Kidney capillary endothelial cell (primary cell): ENCODE measurements around the gene COPS4.
"Not testable (repeated sequence)": the region's sequence is repeated elsewhere in the genome, so short reads cannot be mapped to it uniquely, and the experiment has no call there.

Source experiments
- DNase-seq: peaks from one replicate; pipeline ENCODE4 v3.0.0-alpha.2; 2018; ENCODE audit warnings: low spot score

Gene COPS4

DNA sequence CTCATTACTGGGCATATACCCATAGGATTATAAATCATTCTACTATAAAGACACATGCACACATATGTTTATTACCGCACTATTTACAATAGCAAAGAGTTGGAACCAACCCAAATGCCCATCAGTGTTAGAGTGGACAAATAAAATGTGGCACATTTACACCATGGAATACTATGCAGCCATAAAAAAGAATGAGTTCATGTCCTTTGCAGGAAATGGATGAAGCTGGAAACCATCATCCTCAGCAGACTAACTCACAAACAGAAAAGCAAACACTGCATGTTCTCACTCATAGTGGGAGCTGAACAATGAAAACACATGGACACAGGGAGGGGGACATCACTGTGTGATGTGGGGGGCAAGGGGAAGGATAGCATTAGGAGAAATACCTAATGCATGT, 11.4 kb upstream of the COPS4 start:
- not testable (repeated sequence) for DNase-seq

DNA sequence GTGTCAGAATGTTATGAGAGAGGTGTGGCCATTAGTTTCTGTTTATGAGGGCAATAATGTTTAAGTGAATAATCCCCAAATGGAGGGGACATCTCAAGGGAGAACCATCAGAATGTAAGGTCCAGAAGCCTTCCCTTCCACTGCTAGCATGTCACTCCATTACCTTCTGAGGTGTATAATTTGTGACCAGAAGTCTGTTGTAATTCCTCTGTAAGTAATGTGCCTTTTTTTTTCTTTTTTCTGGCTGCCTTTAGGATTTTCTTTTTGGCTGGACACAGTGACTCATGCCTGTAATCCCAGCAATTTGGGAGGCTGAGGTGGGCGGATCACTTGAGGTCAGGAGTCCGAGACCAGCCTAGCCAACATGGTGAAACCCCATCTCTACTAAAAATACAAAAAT, 10.8 kb upstream of the COPS4 start:
- no peak for DNase-seq

DNA sequence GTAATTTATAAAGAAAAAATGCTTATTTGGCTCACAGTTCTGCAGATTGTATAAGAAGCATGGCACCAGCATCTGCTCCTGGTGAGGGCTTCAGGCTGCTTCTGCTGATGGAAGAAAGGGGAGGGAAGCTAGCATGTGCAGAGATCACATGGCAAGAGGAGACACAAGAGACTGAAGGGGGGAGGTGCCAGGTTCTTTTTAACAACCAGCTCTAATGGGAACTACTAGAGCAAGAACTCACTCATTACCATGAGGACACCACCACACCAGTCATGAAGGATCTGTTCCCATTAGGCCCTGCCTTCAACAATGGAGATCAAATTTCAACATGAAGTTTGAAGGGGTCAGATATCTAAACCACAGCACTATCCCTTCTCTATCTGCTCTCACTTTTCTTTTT, 9.4 kb upstream of the COPS4 start:
- no peak for DNase-seq

DNA sequence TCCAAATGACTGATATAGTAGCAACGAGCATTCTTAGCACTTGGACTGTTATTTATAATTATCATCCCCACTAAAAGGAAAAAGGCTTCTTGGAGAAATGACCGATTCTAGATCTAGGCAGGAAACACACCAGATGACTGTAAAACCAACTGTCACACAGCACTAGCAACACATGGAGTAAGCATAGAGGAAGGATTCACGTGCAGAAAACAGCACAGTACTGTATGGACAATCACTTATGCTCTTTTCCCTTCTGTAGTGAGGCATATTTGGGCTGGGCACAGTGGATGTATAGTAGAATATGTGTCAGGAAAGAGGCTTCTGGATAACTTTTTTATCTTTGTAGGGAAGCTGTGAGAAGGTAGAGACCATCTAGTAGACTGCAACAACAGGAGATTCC, 6.0 kb upstream of the COPS4 start:
- no peak for DNase-seq

DNA sequence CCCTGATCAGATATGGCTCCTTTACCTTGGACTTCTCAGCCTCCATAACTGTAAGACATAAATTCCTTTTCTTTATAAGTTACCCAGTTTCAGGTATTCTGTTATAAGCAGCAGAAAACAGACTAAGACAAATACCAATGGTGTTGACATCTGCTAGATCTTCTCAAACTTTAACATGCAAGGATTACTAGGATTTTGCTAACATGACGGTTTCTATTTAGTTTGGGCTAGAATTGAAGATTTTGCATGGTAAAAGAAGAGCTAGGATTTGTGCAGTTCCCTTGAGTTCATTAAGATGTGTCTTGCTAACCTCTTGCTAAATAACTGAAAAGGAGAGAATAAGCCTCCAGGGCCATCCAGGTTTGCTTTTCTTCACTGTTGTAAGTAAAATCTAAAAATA, 5.3 kb upstream of the COPS4 start:
- DNase-seq, result no peak

DNA sequence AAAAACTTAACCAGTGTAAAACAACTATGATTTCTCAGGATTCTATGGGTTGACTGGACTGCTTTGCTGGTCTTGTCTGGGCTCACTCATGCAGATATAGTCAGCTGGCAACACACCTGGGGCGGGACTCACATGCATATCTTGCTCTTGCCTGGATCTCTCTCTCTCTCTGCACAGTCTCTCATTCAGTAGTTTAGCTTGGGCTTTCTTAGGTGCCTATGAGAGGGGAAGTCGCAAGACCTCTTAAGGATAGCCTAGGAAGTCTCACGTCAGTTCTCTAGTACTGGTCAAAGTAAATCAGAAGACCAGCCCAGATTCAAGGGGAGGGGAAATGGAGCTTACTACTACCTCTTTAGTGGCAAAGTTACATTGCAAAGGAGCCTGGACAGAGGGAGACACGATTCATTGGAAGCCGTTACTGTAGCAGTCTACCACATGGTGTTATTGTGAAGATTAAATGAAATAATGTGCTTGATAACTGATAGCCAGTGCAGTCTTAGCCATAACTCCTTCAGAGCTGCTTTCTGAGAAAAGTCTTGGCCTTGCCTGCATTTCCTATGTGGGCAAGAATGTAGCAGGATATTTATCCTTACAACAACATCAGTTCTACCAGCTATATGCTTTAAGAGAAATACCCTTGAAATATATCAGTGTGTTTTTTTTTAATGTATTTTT, 2.1 kb downstream of the COPS4 start:
- no peak for DNase-seq

DNA sequence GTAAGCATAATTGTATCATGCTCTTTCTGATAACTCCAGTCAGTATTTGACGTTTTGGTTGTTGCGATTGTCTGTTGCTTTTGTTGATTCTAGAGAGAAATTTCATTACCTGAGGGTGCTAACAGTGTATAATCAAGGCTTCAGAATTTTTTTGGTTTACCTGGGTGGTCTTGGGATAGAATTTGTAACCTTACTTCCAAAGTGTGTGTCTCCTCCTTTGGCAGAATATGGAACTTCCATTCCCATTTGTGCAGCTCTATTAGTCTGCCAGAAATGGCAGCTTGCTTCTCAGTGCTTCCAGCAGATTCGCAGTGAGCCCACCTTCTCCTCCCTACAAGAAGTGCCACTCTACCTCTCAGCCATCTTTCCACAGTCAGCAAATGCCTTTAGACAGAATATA, 5.3 kb downstream of the COPS4 start:
- DNase-seq, result no peak

DNA sequence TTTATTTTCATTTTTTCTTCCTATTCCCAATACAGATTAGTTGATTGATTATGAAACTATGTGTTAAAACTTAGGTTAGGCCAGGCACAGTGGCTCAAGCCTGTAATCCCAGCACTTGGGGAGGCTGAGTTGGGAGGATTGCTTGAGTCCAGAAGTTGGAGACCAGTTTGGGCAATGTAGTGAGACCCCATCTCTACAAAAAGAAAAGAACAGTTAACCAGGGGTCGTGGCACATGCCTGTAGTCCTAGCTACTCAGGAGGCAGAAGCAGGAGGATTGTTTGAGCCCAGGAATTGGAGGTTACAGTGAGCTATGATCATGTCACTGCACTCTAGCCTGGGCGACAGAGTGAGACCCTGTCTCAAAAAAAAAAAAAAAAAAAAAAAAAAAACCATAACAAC, 8.2 kb downstream of the COPS4 start:
- DNase-seq, result not testable (repeated sequence)

DNA sequence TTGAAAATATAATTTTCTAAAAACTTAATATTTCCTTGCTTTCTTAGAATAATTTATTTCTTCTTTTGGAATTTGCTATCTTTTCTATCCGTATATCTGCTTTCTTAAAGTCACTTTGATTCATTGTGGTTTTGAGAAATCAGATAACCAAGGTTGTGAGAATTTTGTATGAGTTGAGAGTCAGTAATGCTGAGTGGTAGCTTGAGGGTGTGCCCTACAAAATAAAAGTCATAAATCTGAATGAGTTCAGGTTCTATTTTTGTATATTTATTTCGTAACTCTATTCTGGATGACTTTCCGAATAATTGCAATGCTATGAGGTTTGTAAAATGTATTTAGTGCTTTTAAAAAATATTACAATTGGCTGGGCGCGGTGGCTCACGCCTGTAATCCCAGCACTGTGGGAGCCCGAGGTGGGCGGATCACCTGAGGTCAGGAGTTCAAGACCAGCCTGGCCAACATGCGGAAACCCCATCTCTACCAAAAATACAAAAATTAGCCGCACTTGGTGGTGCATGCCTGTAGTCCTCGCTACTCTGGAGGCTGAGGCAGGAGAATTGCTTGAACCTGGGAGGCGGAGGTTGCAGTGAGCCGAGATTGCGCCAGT, 8.9 kb downstream of the COPS4 start:
- no peak for DNase-seq

DNA sequence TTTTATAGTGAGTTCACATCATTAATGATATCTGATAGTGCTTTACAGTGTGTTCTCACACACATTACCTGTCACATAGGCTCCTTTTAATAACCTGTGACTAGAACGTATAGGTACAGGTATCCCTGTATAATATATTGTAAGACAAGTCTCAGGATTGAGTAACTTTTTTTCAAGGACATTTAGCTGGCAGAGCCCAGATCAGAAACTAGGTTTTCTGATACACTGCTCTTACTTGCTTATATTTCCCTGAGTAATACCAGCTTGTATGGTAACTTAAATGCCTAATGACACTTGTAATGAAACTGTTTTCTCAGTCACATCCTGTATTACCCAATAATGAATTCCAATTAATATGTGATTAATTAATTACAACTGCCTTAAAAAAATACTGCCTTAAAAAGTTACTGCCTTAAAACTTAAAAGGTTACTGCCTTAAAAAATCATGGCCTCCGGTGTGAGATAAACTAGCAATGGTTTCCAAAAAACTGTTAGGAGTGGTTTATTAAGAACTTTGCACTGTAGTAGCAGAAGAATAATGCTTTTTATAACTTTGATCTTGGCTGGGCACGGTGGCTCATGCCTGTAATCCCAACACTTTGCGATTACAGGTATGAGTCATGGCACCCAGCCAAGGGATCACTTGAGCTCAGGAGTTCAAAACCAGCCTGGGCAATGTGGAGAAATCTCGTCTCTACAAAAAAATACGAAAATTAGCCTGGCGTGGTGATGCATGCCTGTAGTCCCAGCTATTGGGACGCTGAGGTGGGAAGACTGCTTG, 11.9 kb downstream of the COPS4 start:
- DNase-seq, result no peak

DNA sequence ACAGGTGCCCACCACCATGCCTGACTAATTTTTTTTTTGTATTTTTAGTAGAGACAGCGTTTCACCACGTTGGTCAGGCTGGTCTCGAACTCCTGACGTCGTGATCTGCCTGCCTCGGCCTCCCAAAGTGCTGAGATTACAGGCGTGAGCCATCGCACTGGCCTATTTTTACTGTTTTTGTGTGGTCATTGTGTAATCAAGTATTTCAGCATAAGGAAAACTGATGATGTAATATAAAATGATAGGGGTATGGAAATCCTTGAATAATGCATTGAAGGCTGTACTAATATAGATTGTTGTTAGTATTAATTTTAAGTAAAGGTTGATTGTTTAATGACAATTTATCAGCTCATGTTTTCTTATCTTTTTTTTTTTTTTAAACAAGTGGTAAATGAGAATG, 13.8 kb downstream of the COPS4 start:
- not testable (repeated sequence) for DNase-seq

DNA sequence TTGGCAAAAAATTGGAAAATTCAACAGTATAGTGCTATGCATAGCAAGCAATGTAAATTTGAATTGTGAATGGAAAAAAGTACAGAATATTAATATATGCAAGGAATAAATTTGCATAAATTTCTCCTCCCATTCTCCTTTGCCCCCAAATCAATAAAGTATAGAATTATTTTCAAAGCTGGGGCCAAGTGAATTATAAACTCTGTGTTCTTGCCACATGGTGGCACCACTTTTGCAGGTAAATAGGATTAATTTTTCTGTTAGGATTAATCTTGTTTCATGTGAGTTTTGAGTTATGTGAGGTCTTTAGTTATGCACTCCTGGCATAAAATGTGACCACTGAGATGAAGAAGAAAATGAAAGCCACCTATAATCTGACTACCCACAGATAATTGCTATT, 19.9 kb downstream of the COPS4 start:
- DNase-seq, result no peak

DNA sequence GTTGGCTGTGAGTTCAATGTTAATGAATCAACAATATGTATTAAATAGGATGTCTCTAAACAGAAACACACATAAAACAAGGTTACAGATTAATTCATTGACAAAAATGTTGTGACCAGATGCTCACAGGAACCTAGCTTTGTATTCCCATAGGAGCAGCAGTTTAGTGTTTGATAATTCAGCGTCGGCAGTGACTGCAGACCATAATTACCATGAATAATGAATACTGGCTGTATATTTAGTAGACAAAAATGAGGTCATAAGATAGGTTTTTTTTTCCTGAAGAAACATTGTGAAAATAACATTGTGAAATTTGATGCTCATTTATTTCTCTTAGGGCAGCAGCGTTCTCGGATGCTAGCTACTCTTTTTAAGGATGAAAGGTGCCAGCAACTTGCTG, 27.8 kb downstream of the COPS4 start:
- no peak for DNase-seq

DNA sequence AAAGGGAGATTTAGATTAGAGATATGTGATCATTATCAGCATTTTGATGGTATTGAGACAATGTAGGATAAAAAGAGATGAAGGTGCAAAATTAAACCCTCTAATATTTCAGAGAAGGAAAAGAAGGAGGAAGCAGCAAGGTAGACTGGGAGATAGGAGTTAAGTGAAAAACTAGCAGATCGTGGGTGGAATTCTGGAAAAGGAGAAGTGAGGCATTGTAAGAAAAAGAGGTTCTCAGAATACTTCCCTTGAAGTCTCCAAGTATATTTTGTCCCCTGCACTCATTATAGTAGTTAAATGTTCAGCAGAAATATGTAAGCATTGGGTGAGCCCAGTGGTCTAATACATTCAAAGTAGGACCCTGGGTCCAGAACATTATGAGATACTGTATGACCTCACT, 30.3 kb downstream of the COPS4 start:
- no peak for DNase-seq

DNA sequence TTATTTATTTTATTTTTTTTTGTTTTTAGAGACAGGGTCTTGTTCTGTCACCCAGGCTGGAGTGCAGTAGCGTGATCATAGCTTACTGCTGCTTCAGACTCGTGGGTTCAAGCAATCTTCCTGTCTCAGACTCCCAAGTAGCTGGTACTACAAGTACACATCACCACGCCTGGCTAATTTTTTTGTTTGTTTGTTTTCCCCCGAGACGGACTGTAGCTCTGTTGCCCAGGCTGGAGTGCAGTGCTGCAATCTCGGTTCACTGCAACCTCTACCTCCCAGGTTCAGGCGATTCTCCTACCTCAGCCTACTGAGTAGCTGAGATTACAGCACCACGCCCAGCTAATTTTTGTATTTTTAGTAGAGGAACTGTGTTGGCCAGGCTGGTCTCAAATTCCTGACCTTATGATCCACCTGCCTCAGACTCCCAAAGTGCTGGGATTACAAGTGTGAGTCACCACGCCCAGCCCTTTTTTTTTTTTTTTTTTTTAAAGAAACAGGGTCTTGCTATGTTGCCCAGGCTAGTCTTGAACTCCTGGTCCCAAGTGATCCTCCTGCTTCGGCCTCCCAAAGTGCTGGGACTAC, 32.2 kb downstream of the COPS4 start:
- DNase-seq, result no peak

DNA sequence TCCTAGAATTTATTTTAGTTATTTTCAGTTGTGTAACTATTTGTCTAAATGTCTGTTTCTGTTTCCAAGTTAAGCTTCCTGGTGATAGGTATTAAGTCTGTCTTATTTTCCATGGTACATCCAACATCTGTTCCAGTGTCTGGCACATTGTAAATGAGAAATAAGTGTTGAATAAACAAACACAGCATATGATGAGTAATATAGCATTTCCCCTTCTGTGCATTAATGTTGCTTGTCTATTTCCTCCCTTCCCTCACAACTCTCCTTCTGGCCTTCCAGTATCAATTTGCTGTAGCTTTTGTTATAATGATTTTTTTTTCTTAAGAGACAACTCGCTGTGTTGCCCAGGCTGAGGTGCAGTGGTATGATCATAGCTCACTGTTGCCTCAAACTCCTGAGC, 36.1 kb downstream of the COPS4 start:
- DNase-seq, result peak; percentile 24

DNA sequence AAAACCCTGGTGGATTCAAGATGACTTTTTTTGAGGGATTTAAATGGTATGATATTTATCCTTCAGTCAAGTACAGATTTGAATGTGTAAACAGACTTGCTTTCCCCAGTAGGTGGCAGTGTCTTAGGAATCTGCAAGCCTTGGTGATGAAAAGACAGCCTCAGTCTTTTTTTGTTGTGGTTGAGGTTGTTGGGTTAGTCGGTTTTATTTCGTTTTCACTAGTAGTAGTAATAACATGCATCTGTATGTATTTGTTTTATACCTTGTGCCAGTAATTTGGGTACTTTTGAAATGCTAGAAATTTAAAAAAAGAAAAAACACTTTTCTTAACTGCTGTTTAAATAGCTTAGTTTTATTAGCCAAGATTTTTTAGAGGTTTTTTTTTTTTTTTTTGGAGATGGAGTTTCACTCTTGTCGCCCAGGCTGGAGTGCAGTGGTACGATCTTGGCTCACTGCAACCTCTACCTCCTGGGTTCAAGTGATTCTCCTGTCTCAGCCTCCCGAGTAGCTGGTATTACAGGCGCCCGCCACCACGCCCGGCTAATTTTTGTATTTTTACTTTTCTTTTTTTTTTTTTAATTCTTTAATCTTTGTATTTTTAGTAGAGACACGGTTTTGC, 39.2 kb downstream of the COPS4 start:
- peak; percentile 75 for DNase-seq

DNA sequence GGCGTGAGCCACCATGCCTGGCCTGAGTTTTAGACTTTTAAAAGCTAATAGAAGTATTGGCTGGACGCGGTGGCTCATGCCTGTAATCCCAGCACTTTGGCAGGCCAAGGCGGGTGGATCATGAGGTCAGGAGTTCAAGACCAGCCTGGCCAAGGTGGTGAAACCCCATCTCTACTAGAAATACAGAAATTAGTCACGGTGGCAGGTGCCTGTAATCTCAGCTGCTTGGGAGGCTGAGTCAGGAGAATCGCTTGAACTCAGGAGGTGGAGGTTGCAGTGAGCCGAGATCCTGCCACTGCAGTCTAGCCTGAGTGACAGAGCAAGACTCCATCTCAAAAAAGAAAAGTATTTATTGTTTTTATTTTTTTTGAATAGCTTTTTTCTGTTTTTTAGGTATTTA, 39.8 kb downstream of the COPS4 start:
- DNase-seq, result not testable (repeated sequence)

DNA sequence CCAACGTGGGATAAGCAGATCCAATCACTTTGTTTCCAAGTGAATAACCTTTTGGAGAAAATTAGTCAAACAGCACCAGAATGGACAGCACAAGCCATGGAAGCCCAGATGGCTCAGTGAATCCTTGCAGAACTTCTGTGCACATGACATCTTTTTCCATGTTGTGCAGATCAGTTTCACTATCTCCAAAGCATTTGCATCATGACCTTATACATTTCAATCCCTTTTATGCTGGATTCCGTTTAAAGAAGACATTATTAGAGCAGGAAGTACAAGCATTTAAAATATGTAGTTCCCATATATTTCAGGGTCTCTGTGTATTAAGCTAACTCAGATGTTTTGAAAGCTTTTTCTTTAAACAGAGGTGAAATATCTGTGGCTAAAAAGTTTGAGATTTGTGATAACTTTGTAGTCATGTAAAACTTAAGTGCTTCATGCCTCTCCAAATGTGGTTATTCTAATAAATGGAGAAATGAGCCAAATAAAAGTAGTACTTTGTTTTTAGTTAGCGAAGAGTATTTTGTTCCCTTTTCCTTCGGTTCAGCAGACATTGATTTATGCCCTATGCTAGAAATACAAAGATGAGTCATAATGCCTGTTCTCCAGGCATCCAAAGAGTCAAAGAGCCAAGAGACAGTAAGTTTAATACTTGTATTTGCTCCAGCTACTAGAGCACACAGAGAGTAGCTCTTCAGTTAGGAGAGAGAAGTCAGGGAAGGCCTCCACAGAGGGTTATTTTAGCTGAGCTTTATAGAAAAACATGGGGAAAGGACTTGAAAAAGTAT, 40.5 kb downstream of the COPS4 start:
- DNase-seq, result peak; percentile 21

DNA sequence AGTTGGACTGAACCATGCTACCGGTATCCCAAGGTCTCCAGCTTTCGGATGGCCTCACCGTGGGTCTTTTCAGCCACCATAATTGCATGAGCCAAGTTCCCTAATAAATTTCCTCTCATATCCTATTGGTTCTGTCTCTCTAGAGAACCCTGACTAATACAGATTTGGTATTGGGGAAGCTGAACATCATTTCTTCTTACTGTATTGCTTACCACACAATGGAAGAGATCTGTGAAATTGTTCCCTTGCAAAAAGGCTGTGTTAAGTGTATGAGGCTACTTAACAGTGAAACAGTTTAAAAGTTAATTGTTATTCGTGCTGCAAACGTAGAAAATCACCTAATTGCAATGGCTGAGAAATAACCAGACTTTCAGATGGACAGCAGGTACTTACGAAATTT, 45.6 kb downstream of the COPS4 start:
- DNase-seq, result no peak

DNA sequence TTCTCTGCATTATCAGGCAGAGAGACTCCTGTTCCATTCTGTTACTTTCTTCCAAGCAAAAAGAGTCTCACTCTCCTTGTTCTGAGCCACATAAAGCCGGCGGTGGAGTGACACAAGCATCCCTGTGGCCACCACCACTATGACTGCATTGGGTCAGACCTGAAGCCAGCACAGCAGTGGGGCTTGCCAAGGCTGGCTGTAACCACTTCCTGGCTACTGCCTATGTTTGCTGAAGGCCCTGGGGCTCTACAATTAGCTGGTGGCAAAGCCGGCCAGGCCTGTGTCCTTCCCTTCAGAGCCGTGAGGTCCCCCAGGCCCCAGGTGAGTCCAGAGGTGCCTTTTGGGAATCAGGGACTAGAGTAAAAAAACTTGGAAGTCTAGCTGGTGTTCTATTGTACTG, 47.8 kb downstream of the COPS4 start:
- DNase-seq, result no peak

DNA sequence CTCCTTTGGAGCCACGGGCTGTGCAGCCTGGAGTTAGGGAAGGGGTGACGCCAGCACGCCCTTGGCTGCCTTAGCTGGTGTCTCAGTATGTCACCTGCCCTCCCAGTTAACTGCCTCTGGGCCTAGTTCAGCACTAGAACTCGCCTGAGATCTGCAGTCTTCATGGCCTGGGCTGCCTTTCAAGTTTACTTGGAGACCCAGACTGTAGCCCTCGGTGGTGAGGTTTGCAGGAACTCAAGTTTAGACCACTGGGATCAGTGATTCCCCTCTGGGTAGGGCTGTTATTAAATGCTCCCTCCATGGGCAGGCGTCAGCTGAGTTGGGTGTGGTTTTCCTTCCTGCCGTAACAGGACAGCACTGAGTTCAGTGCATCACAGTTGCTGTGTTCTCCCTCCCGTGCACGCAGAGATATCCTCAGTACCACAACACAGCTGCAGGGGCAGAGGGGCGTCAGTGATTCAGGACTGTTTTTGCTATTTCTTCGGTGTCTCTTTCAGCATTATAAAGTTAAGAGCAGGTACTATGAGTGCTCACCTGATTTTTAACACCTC, 49.0 kb downstream of the COPS4 start:
- DNase-seq, result no peak
